ENCODE measurements around the gene CCDC201. TPM values are rescaled to one million over a fixed set of nuclear protein-coding genes. Genes with fewer than 3 reads are reported as not detected.

Gene CCDC201
- not detected in 2 replicates for total RNA-seq

GRCh38 chr7:45873035-45873354, at the start of gene CCDC201:
Gene CCDC201 (minus strand): TSS chr7:45873082. CDS start chr7:45873007, 75 bp downstream.
- H3K27ac Mint-ChIP-seq: no peak within 1 kb of the TSS
- no peaks in the 10 kb centered on the region for H3K36me3 Mint-ChIP-seq (ENCODE audit: low read depth)
- no peak within 1 kb of the TSS for H3K4me3 Mint-ChIP-seq
- H3K9me3 Mint-ChIP-seq: no peaks in the 10 kb centered on the region
- H3K4me1 Mint-ChIP-seq (ENCODE audit: low read depth): no peaks in the 10 kb centered on the region
- H3K27me3 Mint-ChIP-seq (ENCODE audit: insufficient read depth): peaks cover 5% of the 10 kb centered on the region
- DNase-seq (ENCODE audit: low spot score): no peak
- intact Hi-C loops (cut with micrococcal nuclease): no loop called here

DNA sequence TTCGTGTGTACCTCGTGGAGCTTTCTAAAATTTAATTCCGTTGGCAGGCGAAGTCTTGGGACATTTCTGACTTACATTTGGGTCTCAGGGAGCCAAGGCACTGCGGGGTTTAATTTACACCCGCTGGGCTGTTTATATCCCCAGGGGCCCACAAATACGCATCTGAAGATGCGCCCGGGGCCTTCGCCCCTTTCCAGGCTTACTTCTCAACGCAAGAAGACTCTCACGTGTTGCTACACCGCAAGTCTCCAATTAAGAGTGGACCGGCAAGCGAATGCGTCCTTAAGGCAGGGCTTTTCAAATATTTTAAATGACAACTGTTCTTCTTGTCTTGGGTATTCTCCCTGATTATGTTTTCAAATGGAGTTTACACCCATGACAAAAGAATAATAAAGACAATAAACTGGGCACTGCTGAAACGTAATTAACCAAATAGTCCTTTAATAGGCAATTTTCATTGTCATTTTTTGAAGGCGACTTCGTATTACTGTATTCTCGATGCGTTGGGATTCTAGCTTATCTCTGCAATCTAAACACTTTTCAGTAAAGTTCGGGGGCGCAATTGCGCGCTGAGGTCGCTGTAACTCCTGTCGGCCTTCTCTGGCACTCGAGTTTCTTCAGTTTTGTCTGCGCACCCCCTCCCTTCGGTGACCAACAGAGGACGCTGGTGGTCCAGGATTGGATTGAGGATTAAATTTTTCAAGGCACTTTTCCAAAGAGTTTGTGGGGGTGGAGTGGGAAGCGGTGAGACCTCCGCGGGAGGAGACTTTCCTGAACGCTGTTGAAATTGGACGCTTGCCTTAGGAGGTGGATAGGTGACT, 49.0 kb upstream of the CCDC201 start:
- H3K9me3 Mint-ChIP-seq: no peaks in the 10 kb centered on the region
- peaks cover 20% of the 10 kb centered on the region for H3K4me1 Mint-ChIP-seq (ENCODE audit: low read depth)
- H3K27me3 Mint-ChIP-seq (ENCODE audit: insufficient read depth): peaks cover 57% of the 10 kb centered on the region
- H3K36me3 Mint-ChIP-seq (ENCODE audit: low read depth): no peaks in the 10 kb centered on the region
- DNase-seq (ENCODE audit: low spot score): no peak
- peak overlapping the region; percentile 31 for H3K4me3 Mint-ChIP-seq
- intact Hi-C loops (cut with micrococcal nuclease): loop anchor here (2.0 kb wide), 1 partner anchor 431 kb away; no protein-coding TSS in a partner anchor
- no peak overlapping the region for H3K27ac Mint-ChIP-seq

DNA sequence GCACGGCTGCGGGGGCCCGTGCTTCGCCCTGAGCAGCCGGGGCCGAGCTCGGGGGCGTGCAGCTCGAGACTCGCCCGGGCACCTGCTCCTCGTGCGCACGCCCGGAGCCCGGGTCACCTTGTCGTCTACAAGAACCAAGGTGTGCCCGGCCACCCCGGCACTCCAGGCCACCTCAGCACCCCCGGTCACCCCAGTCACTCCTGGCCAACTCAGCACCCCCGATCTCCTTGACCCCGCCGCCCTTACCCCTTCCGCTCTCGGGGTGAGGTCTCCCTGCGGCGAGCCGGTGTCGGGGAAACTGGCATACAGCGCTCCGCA, 48.5 kb upstream of the CCDC201 start:
- H3K36me3 Mint-ChIP-seq (ENCODE audit: low read depth): no peaks in the 10 kb centered on the region
- peaks cover 57% of the 10 kb centered on the region for H3K27me3 Mint-ChIP-seq (ENCODE audit: insufficient read depth)
- peaks cover 20% of the 10 kb centered on the region for H3K4me1 Mint-ChIP-seq (ENCODE audit: low read depth)
- no peak overlapping the region for H3K27ac Mint-ChIP-seq
- DNase-seq (ENCODE audit: low spot score): no peak
- H3K4me3 Mint-ChIP-seq: peak overlapping the region; percentile 30
- H3K9me3 Mint-ChIP-seq: no peaks in the 10 kb centered on the region
- intact Hi-C loops (cut with micrococcal nuclease): no loop called here

DNA sequence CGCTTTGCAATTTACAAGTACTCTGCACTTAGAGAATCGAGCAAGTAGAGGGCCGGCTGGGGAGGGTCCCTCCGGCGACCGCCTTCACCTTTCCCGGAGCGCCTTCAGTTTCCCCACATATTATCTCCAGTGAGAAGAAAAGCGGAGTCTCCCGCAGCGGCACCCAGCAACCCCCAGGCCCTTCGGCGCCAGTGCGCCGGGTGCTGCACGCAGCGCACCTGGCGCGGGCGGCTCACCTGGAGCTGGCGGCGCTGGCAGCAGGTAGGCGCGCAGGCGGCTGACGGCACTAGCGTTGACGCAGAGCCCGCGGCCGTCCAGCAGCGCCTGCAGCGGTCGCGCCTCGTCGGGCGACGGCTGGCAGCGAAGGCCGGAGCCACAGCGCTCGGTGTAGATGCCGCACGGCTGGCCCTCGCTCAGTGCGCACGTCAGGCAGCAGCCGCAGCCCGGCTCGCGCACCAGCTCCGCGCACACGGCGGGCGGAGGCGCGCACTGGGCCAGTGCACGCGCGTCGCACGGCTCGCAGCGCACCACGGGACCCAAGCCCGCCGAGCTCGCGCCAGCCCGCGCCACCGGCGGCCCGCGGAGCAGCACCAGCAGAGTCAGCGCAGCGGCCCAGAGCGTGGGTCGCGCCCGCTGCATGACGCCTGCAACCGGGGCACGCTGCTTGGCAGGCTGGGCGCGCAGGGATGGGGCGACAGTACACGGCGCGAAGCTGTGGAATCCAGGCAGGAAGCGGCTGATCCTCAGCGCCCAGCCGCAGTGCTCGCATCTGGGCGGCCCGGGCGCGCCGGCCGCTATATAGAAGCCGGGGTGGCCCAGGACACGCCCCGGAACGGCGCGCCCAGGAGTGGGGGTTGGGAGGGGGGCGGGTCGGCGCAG, 47.9 kb upstream of the CCDC201 start, which contains the start of gene IGFBP3:
Gene IGFBP3 (minus strand): TSS at position 771 of the 879 bp plus-strand sequence. CDS start 132 bp downstream, at position 639.
- H3K4me1 Mint-ChIP-seq (ENCODE audit: low read depth): peaks cover 20% of the 10 kb centered on the region
- no peak within 1 kb of the TSS for H3K27ac Mint-ChIP-seq
- H3K36me3 Mint-ChIP-seq (ENCODE audit: low read depth): no peaks in the 10 kb centered on the region
- H3K27me3 Mint-ChIP-seq (ENCODE audit: insufficient read depth): peaks cover 57% of the 10 kb centered on the region
- H3K9me3 Mint-ChIP-seq: no peaks in the 10 kb centered on the region
- intact Hi-C loops (cut with micrococcal nuclease): no loop called here
- peak within 1 kb of the TSS; percentile 37 for H3K4me3 Mint-ChIP-seq
- peak; percentile 9 for DNase-seq (ENCODE audit: low spot score)

DNA sequence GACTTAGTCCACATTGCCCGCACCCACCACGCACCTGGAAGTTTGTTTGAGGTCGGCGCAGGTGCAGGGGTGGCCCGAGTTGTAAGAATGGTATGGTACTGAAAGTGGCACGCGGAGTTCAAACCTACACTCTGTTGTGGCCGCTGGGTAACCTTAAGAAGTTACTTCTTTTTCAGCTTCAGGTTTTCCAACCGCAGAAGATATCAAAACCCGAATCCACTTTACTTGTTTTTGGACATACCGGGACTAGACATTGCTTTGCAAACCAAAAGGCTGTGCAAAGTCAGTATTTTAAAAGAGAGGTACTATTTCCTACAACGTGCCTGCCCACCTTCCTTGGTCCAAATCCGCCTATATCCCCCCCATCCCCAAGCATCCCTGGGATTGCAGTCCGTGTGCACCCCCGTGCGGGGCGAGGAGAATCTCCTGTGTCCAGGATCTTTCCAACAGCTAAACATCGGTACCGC, 47.1 kb upstream of the CCDC201 start:
- intact Hi-C loops (cut with micrococcal nuclease): loop anchor here (5.0 kb wide), 1 partner anchor 1262 kb away; no protein-coding TSS in a partner anchor
- no peak for DNase-seq (ENCODE audit: low spot score)
- no peaks in the 10 kb centered on the region for H3K36me3 Mint-ChIP-seq (ENCODE audit: low read depth)
- H3K4me3 Mint-ChIP-seq: peak overlapping the region; percentile 37
- H3K27me3 Mint-ChIP-seq (ENCODE audit: insufficient read depth): peaks cover 57% of the 10 kb centered on the region
- H3K9me3 Mint-ChIP-seq: no peaks in the 10 kb centered on the region
- H3K4me1 Mint-ChIP-seq (ENCODE audit: low read depth): peaks cover 20% of the 10 kb centered on the region
- no peak overlapping the region for H3K27ac Mint-ChIP-seq

DNA sequence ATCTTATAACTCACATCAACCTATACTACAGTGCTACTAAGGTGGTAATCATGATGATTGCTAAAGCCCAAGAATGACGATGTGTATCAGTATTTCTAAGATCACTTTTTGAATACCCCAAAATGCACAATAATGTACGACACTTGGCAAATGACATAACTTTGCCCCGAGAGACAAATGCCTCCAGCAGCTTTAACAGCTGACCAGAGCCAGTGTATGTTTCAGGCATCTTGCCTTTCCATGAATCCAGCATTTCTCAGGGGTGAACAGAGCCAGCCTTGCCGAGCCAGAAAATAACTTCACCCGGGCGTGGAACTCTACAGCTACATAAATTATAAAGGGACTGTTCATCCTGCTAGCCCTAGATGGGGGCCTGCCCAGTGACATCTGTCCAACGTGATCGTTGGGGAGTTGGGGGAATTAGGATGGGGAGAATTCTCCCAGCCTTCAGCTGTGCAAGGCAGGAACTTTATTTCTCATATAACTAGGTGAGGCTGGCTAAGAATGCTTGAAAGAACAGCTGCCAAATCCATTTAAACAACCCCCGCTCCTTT, 46.4 kb upstream of the CCDC201 start:
- DNase-seq (ENCODE audit: low spot score): no peak
- Mint-ChIP-seq H3K4me3 (no peak overlapping the region), H3K27me3 (ENCODE audit: insufficient read depth) (peaks cover 51% of the 10 kb centered on the region), H3K4me1 (ENCODE audit: low read depth) (peaks cover 20% of the 10 kb centered on the region), H3K9me3 (no peaks in the 10 kb centered on the region), H3K36me3 (ENCODE audit: low read depth) (no peaks in the 10 kb centered on the region), H3K27ac (no peak overlapping the region)
- intact Hi-C loops (cut with micrococcal nuclease): loop anchor here (5.0 kb wide), 1 partner anchor 1263 kb away; no protein-coding TSS in a partner anchor

DNA sequence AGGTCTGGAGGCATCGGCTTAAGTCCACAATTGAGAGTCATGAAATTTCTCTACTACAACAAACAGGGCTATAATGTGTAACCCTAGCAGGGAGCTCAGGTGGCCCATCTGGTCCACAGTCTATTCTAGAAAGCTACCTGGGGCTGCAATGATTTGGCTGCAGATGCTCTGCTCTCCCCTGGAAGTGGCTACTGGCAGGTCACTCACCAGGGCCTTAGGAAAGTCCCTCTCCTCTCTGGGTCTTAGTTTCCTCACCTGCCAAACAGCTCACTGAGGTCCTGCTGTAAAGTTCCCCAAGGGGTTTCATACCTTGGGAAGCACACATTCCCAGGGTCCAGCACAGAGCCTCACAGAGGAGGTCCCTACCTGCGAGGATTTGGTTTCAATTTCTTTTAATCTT, 45.7 kb upstream of the CCDC201 start:
- Mint-ChIP-seq H3K36me3 (ENCODE audit: low read depth) (no peaks in the 10 kb centered on the region), H3K4me1 (ENCODE audit: low read depth) (peaks cover 20% of the 10 kb centered on the region), H3K27ac (no peak overlapping the region), H3K27me3 (ENCODE audit: insufficient read depth) (peaks cover 50% of the 10 kb centered on the region), H3K4me3 (no peak overlapping the region), H3K9me3 (no peaks in the 10 kb centered on the region)
- no peak for DNase-seq (ENCODE audit: low spot score)
- intact Hi-C loops (cut with micrococcal nuclease): loop anchor here (5.0 kb wide), 1 partner anchor 1264 kb away; no protein-coding TSS in a partner anchor

DNA sequence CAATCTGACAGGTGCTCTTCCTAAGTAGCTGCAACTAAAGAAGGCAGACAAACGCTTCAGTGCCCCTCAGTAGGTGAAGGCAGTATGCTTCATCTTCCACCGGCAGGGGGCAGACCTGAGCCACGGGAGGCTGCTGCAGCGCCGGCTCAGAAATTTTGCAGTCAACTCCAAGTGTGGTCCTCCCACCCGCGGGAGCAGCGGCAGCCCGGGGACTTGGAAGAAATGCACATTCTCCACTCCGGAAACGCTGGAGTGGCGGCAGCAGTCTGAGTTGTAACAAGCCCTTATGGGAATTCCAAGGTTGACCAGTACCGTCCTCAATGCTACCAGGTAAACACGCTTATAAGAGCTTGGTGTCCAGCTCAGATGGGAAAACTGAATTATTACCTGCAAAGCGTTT, 44.8 kb upstream of the CCDC201 start:
- DNase-seq (ENCODE audit: low spot score): peak; percentile 55
- Mint-ChIP-seq H3K9me3 (no peaks in the 10 kb centered on the region), H3K4me1 (ENCODE audit: low read depth) (peaks cover 11% of the 10 kb centered on the region), H3K36me3 (ENCODE audit: low read depth) (no peaks in the 10 kb centered on the region), H3K4me3 (no peak overlapping the region), H3K27me3 (ENCODE audit: insufficient read depth) (peaks cover 44% of the 10 kb centered on the region), H3K27ac (no peak overlapping the region)
- intact Hi-C loops (cut with micrococcal nuclease): loop anchor here (1.0 to 5.0 kb wide), 4 partner anchors 433 to 1337 kb away; no protein-coding TSS in a partner anchor

DNA sequence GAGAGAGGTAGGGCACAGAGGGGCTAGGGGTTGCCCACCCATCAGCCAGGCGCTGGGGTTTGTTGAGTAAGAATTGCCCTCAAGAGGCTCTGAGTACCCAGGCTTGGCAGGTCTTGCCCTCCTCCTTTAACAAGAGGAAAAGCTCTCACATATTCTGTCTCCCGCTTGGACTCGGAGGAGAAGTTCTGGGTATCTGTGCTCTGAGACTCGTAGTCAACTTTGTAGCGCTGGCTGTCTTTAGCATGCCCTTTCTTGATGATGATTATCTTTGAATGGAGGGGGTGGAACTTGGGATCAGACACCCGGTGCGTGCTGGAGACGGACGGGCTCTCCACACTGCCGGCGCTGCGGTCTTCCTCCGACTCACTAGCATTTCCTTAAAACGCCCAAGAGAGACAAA, 44.2 kb upstream of the CCDC201 start:
- Mint-ChIP-seq H3K36me3 (ENCODE audit: low read depth) (no peaks in the 10 kb centered on the region), H3K27me3 (ENCODE audit: insufficient read depth) (peaks cover 38% of the 10 kb centered on the region), H3K9me3 (no peaks in the 10 kb centered on the region), H3K27ac (no peak overlapping the region), H3K4me3 (no peak overlapping the region), H3K4me1 (ENCODE audit: low read depth) (peaks cover 5% of the 10 kb centered on the region)
- intact Hi-C loops (cut with micrococcal nuclease): loop anchor here (1.0 to 5.0 kb wide), 4 partner anchors 434 to 1338 kb away; no protein-coding TSS in a partner anchor
- DNase-seq (ENCODE audit: low spot score): no peak

- DNase-seq (ENCODE audit: low spot score): no peak
- Mint-ChIP-seq H3K9me3 (no peaks in the 10 kb centered on the region), H3K27me3 (ENCODE audit: insufficient read depth) (peaks cover 31% of the 10 kb centered on the region), H3K4me3 (no peak overlapping the region), H3K36me3 (ENCODE audit: low read depth) (no peaks in the 10 kb centered on the region), H3K4me1 (ENCODE audit: low read depth) (no peaks in the 10 kb centered on the region), H3K27ac (no peak overlapping the region)
- intact Hi-C loops (cut with micrococcal nuclease): loop anchor here (2.0 to 5.0 kb wide), 3 partner anchors 435 to 1339 kb away; no protein-coding TSS in a partner anchor
Measured at GRCh38 chr7:45915606-45916005, 42.7 kb upstream of the CCDC201 start.

DNA sequence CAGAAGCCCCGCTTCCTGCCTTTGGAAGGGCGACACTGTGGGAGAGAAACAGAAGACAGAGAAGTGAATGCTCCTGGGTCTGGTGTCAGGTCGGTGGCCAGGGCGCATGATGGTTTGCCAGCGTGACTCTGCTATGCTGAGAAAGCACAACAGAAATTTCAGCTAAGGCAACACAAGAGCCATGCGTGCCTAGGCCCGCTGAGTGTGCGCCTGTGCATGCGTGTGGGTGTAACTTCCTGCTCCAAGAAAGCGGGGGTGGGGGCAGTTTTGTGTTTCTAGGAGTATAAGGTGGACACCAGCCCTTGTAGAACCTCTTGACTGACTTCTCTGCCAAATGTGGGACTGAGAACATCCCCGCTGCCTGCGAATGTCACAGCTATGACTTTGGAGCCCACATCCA, 42.0 kb upstream of the CCDC201 start:
- DNase-seq (ENCODE audit: low spot score): no peak
- Mint-ChIP-seq H3K9me3 (no peaks in the 10 kb centered on the region), H3K27ac (no peak overlapping the region), H3K4me1 (ENCODE audit: low read depth) (no peaks in the 10 kb centered on the region), H3K36me3 (ENCODE audit: low read depth) (no peaks in the 10 kb centered on the region), H3K4me3 (no peak overlapping the region), H3K27me3 (ENCODE audit: insufficient read depth) (peaks cover 26% of the 10 kb centered on the region)
- intact Hi-C loops (cut with micrococcal nuclease): loop anchor here (5.0 kb wide), 1 partner anchor 1267 kb away; no protein-coding TSS in a partner anchor

DNA sequence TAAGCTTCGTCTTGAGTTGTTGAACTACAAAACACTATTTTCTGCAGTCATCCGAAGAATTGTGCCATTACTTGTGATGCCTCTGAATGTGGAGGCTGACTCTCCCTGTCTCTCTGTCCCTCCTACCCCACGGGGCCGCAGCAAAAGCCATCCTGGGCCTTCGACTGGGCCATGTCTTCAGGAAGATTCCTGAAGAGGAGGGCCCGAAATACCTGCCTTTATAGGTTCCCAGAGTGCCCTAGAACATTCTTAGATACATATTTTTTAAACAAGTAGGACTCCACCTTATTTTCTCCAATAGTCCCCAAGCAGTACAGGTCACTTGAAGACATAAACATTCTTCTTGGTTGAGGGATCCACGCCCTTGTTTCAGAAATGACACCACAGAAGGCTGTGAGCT, 40.1 kb upstream of the CCDC201 start:
- no peaks in the 10 kb centered on the region for H3K36me3 Mint-ChIP-seq (ENCODE audit: low read depth)
- DNase-seq (ENCODE audit: low spot score): no peak
- H3K4me3 Mint-ChIP-seq: no peak overlapping the region
- H3K27ac Mint-ChIP-seq: no peak overlapping the region
- no peaks in the 10 kb centered on the region for H3K4me1 Mint-ChIP-seq (ENCODE audit: low read depth)
- intact Hi-C loops (cut with micrococcal nuclease): no loop called here
- H3K27me3 Mint-ChIP-seq (ENCODE audit: insufficient read depth): peaks cover 8% of the 10 kb centered on the region
- no peaks in the 10 kb centered on the region for H3K9me3 Mint-ChIP-seq

Data from activated T-helper 1 cell treated with anti-CD3 and anti-CD28 coated beads, Interleukin-12 subunit alpha, Interleukin-12 subunit beta, Interleukin-2, Interleukin-4 antibody, amounts not matched to agents 30 ng/mL and 10 ng/mL and 1 ng/mL, durations not matched to agents 14 hours and 24 hours and 36 hours (primary cell).